NOMO-1 treated with DMSO at 0.1 percent for 48 hours (cell line): ENCODE measurements around the gene OXSR1.
A peak's percentile ranks its signal among the peaks of the same experiment; 100 is the strongest.
"Not testable (repeated sequence)": the region's sequence is repeated elsewhere in the genome, so short reads cannot be mapped to it uniquely, and the experiment has no call there.

Experiments used
- DNase-seq: peaks from one replicate; lab custom pipeline; 2025; ENCODE audit not compliant: unreplicated experiment; lab: John Stamatoyannopoulos, UW

OXSR1 gene

GRCh38 chr3:38165722-38166387, 518 bp downstream of the OXSR1 start:
- DNase-seq: no peak

- DNase-seq: no peak
These were observed 2.3 kb downstream of the OXSR1 start for GRCh38 chr3:38167591-38167990.

- no peak for DNase-seq
These were observed 3.1 kb downstream of the OXSR1 start for GRCh38 chr3:38168151-38169026.

GRCh38 chr3:38169027-38169317, 3.6 kb downstream of the OXSR1 start:
- no peak for DNase-seq

- DNase-seq: no peak
These were observed 5.4 kb downstream of the OXSR1 start for GRCh38 chr3:38170722-38171121.

- no peak for DNase-seq
These were observed 6.3 kb downstream of the OXSR1 start for GRCh38 chr3:38171622-38172021.

GRCh38 chr3:38173834-38174418, 8.6 kb downstream of the OXSR1 start:
- no peak for DNase-seq

- no peak for DNase-seq
These were observed 11.8 kb downstream of the OXSR1 start for GRCh38 chr3:38177181-38177580.

- no peak for DNase-seq
These were observed 21.4 kb downstream of the OXSR1 start for GRCh38 chr3:38186781-38187180.

GRCh38 chr3:38190481-38190881, 25.1 kb downstream of the OXSR1 start:
- no peak for DNase-seq

GRCh38 chr3:38202931-38203330, 37.6 kb downstream of the OXSR1 start:
- DNase-seq: not testable (repeated sequence)

GRCh38 chr3:38203690-38204089, 38.4 kb downstream of the OXSR1 start:
- no peak for DNase-seq

- no peak for DNase-seq
These were observed 39.5 kb downstream of the OXSR1 start for GRCh38 chr3:38204599-38205471.

- no peak for DNase-seq
These were observed 40.1 kb downstream of the OXSR1 start for GRCh38 chr3:38205472-38205805.

GRCh38 chr3:38207254-38208003, 42.1 kb downstream of the OXSR1 start:
- DNase-seq: peak; percentile 33

GRCh38 chr3:38210141-38210757, 44.9 kb downstream of the OXSR1 start:
- DNase-seq: no peak

GRCh38 chr3:38212141-38212540, 46.8 kb downstream of the OXSR1 start:
- no peak for DNase-seq

- no peak for DNase-seq
These were observed 49.2 kb downstream of the OXSR1 start for GRCh38 chr3:38214560-38214959.

GRCh38 chr3:38219609-38220197, 54.4 kb downstream of the OXSR1 start:
- no peak for DNase-seq

GRCh38 chr3:38221005-38221404, 55.7 kb downstream of the OXSR1 start:
- DNase-seq: no peak
